K562 (cell line): ENCODE data around the gene TACC3. TPM values are rescaled to one million over a fixed set of nuclear protein-coding genes. Genes with fewer than 3 reads are reported as not detected.

Experiments
- ESRRA ChIP-seq: fragments of 450-650 bp; IDR thresholded peaks from 2 replicates; pipeline ENCODE4 v1.6.1; 2014; ENCODE audit warnings: low read depth, mild to moderate bottlenecking, moderate library complexity, borderline replicate concordance
- ETS2 ChIP-seq: IDR thresholded peaks from 2 replicates; pipeline ENCODE4 v1.6.1; 2016; ENCODE audit warnings: borderline replicate concordance, missing genetic modification characterization, mild to moderate bottlenecking, moderate library complexity, missing compliant biosample characterization; ENCODE audit not compliant: poor library complexity, severe bottlenecking
- FIP1L1 ChIP-seq: fragments of 200-400 bp; formaldehyde crosslinking; IDR thresholded peaks from 2 replicates; pipeline ENCODE4 v1.6.1; 2018; ENCODE audit warnings: mild to moderate bottlenecking, low read depth, low read length; ENCODE audit not compliant: poor library complexity, severe bottlenecking
- FOXJ3 ChIP-seq: sonication (generic); formaldehyde crosslinking; IDR thresholded peaks from 2 replicates; pipeline ENCODE4 v1.4.0; 2020; ENCODE audit warnings: mild to moderate bottlenecking, missing genetic modification reagents
- FUS ChIP-seq: fragments of 200-400 bp; formaldehyde crosslinking; optimal IDR thresholded peaks from 2 replicates; pipeline ENCODE3; 2017; ENCODE audit warnings: low read depth, low read length
- LEF1 ChIP-seq: fragments of 450-650 bp; IDR thresholded peaks from 2 replicates; pipeline ENCODE4 v1.6.1; 2016; ENCODE audit warnings: mild to moderate bottlenecking
- NFIX ChIP-seq: fragments of 250-450 bp; sonication (Bioruptor Pico); IDR thresholded peaks from 2 replicates; pipeline ENCODE4 v1.4.0; 2020; ENCODE audit warnings: low read depth, mild to moderate bottlenecking, moderate library complexity
- PTBP1 ChIP-seq: fragments of 200-400 bp; formaldehyde crosslinking; IDR thresholded peaks from 2 replicates; pipeline ENCODE4 v1.6.1; 2017; ENCODE audit warnings: low read depth, low read length
- PURB ChIP-seq: sonication (generic); formaldehyde crosslinking; IDR thresholded peaks from 2 replicates; pipeline ENCODE4 v1.9.0; 2021; ENCODE audit warnings: low read depth, mild to moderate bottlenecking, missing genetic modification reagents
- SRSF1 ChIP-seq: fragments of 200-400 bp; formaldehyde crosslinking; IDR thresholded peaks from 2 replicates; pipeline ENCODE4 v1.6.1; 2017; ENCODE audit warnings: mild to moderate bottlenecking, low read depth, low read length, moderate library complexity
- TCF3 ChIP-seq: sonication (generic); formaldehyde crosslinking; IDR thresholded peaks from 2 replicates; pipeline ENCODE4 v1.4.0; 2020; ENCODE audit warnings: mild to moderate bottlenecking, missing genetic modification reagents
- ZFP30 ChIP-seq: fragments of 250-450 bp; sonication (Bioruptor Pico); IDR thresholded peaks from 2 replicates; pipeline ENCODE4 v1.8.0; 2022; ENCODE audit warnings: moderate library complexity, mild to moderate bottlenecking, inconsistent platforms, borderline replicate concordance
- ZNF445 ChIP-seq: fragments of 250-450 bp; sonication (Bioruptor Pico); IDR thresholded peaks from 2 replicates; pipeline ENCODE4 v1.4.0; 2020; ENCODE audit warnings: low read depth, mild to moderate bottlenecking, moderate library complexity
- ZNF830 ChIP-seq: fragments of 250-450 bp; sonication (Bioruptor Pico); IDR thresholded peaks from 2 replicates; pipeline ENCODE4 v1.5.0; 2021; ENCODE audit warnings: mild to moderate bottlenecking
- polyA plus RNA-seq, 8 experiments: library from polyadenylated mRNA; depleted of rRNA in 4 of 8; stranded (reverse) in 5 of 8; unstranded in 3 of 8; fragments of >200 nt; fragmentation: Nextera tagmentation in 2 of 8; fragmentation: Illumina TruSeq in 1 of 8; extraction: Ambion mirVana in 2 of 8; extraction: Trizol in 1 of 8; gene quantifications; 2 replicates each; pipeline versions ENCODE4 v1.2.1 to v1.2.3, GENCODE V29; 2011 to 2014; ENCODE audit warnings: inconsistent platforms in 1 of 8, missing spikeins in 1 of 8
- total RNA-seq, 7 experiments: library from RNA; depleted of rRNA in 6 of 7; stranded (reverse); fragments of >200 nt in 6 of 7; fragmentation: Illumina TruSeq in 2 of 7; extraction: Trizol in 2 of 7; gene quantifications; 2 replicates each; pipeline versions ENCODE4 v1.2.1 to v1.2.3, GENCODE V29; 2011 to 2021; ENCODE audit warnings: low replicate concordance in 1 of 7
- TF ChIP-seq, protein P1 (sequence below): fragments of 250-450 bp; sonication (Bioruptor Pico); IDR thresholded peaks from 2 replicates; pipeline ENCODE4 v1.8.0; 2021; ENCODE audit warnings: moderate library complexity, mild to moderate bottlenecking, inconsistent platforms
- TF ChIP-seq, protein P2 (sequence below), 2 experiments: fragments of 450-650 bp; formaldehyde crosslinking in 1 of 2; IDR thresholded peaks; 2 replicates each; pipeline versions ENCODE4 v1.4.0 to v1.6.1; 2014 to 2020; ENCODE audit warnings: mild to moderate bottlenecking in 2 of 2, borderline replicate concordance in 1 of 2, low read depth in 1 of 2
- TF ChIP-seq, protein P3 (sequence below): IDR thresholded peaks from 3 replicates; pipeline ENCODE4 v1.6.1; 2011; ENCODE audit warnings: borderline replicate concordance, mild to moderate bottlenecking; ENCODE audit not compliant: insufficient read length, insufficient read depth

TACC3 gene
- total and polyA plus RNA-seq, 9 of the 15 experiments (the other 6 are each of a cell fraction or from before 2014, with no cell fraction given) = 1.9 to 122 (median 55.6) TPM

DNA sequence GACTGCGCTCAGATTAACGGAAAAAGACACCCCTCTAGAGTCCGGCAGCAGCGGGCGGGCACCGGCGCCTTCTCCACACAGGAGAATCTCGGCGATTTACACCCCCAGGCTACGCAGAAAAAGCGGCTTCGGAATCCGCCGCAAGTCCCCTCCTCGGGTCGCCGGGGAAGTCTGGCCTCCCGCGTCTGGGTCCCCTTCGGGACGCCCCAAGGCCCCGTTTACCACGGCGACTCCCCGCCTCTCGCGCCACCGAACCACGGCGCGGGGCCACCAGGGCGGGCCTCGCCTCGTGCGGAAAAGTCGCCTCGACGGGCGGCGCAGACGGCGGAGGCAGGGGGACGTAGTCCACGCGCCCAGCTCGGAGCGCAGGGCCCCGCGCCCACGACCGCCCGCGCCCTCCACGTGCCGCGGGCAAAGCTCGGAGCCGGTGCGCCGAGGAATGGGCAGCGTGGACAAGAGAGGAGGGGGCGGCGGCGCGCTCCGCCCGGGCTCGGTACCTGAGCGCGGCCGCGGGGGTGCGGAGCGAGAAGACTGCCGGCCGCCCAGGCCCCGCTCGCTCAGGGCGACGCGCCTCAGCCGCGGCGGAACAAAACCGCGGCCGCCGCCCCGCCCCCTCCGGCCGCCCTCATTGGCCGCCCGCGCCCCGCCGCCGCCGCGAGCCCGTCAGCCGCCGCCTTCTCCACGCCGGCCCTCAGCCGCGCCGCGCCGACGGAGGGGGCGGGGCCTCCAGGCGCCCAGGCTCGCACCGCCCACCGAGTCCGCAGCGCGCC is 37.4 kb upstream of the TACC3 start, which contains the start of gene FAM53A (continued):
- TF ChIP-seq, protein P1, sequence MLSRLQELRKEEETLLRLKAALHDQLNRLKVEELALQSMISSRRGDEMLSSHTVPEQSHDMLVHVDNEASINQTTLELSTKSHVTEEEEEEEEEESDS (CRISPR knock-in tag) = no peak
- TF ChIP-seq ZNF445 (CRISPR knock-in tag) (no peak), LEF1 (no peak), FOXJ3 (no peak), ZFP30 (no peak), ZNF830 (no peak), TCF3 (CRISPR knock-in tag) (no peak), ETS2 (tag) (no peak), SRSF1 (no peak), NFIX (CRISPR knock-in tag) (no peak), FIP1L1 (no peak), FUS (no peak), ESRRA (peak; percentile 24; the same call in 1 of the 2 replicates), PURB (CRISPR knock-in tag) (no peak), PTBP1 (no peak)
- TF ChIP-seq, protein P2, sequence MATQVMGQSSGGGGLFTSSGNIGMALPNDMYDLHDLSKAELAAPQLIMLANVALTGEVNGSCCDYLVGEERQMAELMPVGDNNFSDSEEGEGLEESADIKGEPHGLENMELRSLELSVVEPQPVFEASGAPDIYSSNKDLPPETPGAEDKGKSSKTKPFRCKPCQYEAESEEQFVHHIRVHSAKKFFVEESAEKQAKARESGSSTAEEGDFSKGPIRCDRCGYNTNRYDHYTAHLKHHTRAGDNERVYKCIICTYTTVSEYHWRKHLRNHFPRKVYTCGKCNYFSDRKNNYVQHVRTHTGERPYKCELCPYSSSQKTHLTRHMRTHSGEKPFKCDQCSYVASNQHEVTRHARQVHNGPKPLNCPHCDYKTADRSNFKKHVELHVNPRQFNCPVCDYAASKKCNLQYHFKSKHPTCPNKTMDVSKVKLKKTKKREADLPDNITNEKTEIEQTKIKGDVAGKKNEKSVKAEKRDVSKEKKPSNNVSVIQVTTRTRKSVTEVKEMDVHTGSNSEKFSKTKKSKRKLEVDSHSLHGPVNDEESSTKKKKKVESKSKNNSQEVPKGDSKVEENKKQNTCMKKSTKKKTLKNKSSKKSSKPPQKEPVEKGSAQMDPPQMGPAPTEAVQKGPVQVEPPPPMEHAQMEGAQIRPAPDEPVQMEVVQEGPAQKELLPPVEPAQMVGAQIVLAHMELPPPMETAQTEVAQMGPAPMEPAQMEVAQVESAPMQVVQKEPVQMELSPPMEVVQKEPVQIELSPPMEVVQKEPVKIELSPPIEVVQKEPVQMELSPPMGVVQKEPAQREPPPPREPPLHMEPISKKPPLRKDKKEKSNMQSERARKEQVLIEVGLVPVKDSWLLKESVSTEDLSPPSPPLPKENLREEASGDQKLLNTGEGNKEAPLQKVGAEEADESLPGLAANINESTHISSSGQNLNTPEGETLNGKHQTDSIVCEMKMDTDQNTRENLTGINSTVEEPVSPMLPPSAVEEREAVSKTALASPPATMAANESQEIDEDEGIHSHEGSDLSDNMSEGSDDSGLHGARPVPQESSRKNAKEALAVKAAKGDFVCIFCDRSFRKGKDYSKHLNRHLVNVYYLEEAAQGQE (IDR thresholded peaks at IDR 0.05; ENCODE audit: borderline replicate concordance) = no peak
- TF ChIP-seq, protein P2 (CRISPR knock-in tag; IDR thresholded peaks at IDR 0.05; ENCODE audit: low read depth) = 0 out of 2 replicates have a peak, but pooled peaks have one; percentile 62
- TF ChIP-seq, protein P3, sequence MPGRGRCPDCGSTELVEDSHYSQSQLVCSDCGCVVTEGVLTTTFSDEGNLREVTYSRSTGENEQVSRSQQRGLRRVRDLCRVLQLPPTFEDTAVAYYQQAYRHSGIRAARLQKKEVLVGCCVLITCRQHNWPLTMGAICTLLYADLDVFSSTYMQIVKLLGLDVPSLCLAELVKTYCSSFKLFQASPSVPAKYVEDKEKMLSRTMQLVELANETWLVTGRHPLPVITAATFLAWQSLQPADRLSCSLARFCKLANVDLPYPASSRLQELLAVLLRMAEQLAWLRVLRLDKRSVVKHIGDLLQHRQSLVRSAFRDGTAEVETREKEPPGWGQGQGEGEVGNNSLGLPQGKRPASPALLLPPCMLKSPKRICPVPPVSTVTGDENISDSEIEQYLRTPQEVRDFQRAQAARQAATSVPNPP = no peak
